Measurements from ENCODE around the gene IRF5.

The IRF5 gene

GRCh38 chr7:128936798-128937197, 929 bp upstream of the IRF5 start:
- TF ChIP-seq ZBTB17 (tag by site-specific recombination; IDR thresholded peaks at IDR 0.05) (peak; percentile 65; the same call in 1 of the 2 replicates), ZNF354C (tag by site-specific recombination; IDR thresholded peaks at IDR 0.05; ENCODE audit: borderline replicate concordance, low read depth) (no peak)
- Histone ChIP-seq H3K4me3 (ENCODE audit: low read depth, low read length) (no peak overlapping the region), H3K4me1 (ENCODE audit: control insufficient read depth, insufficient read depth, low read length) (no peaks in the 10 kb centered on the region), H3K9me3 (ENCODE audit: control insufficient read depth, insufficient read depth, low read depth, low read length) (no peaks in the 10 kb centered on the region), H3K27ac (ENCODE audit: extremely low read depth, low read depth, low read length) (no peak overlapping the region), H3K36me3 (ENCODE audit: control insufficient read depth in 2 of 2, insufficient read depth in 1 of 2, low read length in 2 of 2) (no peaks in the 10 kb centered on the region)
- CTCF ChIA-PET = interaction anchor here (0.7 to 1.2 kb wide), 2 partner anchors 110 to 154 kb away, joined by 4 read pairs; no protein-coding TSS in a partner anchor
- POLR2A ChIA-PET = interaction anchor here (0.6 kb wide), 1 partner anchor 1413 kb away, joined by 4 read pairs; no protein-coding TSS in a partner anchor

DNA sequence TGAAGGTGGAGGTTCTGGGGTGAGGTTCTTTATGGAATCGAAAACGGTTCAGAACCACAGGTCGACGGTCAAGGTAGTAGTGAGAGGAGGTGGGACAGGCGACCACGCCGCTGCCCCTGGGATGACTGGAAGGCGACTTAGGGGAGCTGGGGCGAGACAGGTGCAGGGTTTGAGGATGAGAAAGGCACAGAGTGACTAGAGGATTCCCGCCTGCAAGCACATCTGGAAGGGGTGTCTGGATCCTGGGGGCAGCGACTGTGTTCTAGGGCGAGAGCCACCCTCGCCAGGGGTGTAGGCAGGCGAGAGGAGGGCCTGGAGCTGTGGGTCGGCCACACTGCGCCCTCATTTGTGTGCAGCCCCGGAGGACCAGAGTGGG, 468 bp upstream of the IRF5 start:
- ChIA-PET CTCF (interaction anchor here (0.7 to 1.2 kb wide), 2 partner anchors 110 to 154 kb away, joined by 4 read pairs; no protein-coding TSS in a partner anchor), POLR2A (interaction anchor here (0.6 kb wide), 1 partner anchor 415 kb away, joined by 5 read pairs; no protein-coding TSS in a partner anchor)
- Histone ChIP-seq H3K9me3 (ENCODE audit: control insufficient read depth, insufficient read depth, low read depth, low read length) (no peaks in the 10 kb centered on the region), H3K27ac (ENCODE audit: extremely low read depth, low read depth, low read length) (peak overlapping the region; percentile 66; the same call in 1 of the 2 replicates), H3K36me3 (ENCODE audit: control insufficient read depth in 2 of 2, insufficient read depth in 1 of 2, low read length in 2 of 2) (no peaks in the 10 kb centered on the region), H3K4me3 (ENCODE audit: low read depth, low read length) (no peak overlapping the region), H3K4me1 (ENCODE audit: control insufficient read depth, insufficient read depth, low read length) (no peaks in the 10 kb centered on the region)
- 0 out of 2 replicates have a peak, but pooled peaks have one; percentile 25 for TF ChIP-seq ZNF777 (tag by site-specific recombination; IDR thresholded peaks at IDR 0.05; ENCODE audit: borderline replicate concordance)
- no peak for TF ChIP-seq ZNF513 (tag by site-specific recombination; IDR thresholded peaks at IDR 0.05)
- TF ChIP-seq, protein P1, sequence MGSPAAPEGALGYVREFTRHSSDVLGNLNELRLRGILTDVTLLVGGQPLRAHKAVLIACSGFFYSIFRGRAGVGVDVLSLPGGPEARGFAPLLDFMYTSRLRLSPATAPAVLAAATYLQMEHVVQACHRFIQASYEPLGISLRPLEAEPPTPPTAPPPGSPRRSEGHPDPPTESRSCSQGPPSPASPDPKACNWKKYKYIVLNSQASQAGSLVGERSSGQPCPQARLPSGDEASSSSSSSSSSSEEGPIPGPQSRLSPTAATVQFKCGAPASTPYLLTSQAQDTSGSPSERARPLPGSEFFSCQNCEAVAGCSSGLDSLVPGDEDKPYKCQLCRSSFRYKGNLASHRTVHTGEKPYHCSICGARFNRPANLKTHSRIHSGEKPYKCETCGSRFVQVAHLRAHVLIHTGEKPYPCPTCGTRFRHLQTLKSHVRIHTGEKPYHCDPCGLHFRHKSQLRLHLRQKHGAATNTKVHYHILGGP (tag by site-specific recombination; IDR thresholded peaks at IDR 0.05) = no peak
- TF ChIP-seq, protein P2, sequence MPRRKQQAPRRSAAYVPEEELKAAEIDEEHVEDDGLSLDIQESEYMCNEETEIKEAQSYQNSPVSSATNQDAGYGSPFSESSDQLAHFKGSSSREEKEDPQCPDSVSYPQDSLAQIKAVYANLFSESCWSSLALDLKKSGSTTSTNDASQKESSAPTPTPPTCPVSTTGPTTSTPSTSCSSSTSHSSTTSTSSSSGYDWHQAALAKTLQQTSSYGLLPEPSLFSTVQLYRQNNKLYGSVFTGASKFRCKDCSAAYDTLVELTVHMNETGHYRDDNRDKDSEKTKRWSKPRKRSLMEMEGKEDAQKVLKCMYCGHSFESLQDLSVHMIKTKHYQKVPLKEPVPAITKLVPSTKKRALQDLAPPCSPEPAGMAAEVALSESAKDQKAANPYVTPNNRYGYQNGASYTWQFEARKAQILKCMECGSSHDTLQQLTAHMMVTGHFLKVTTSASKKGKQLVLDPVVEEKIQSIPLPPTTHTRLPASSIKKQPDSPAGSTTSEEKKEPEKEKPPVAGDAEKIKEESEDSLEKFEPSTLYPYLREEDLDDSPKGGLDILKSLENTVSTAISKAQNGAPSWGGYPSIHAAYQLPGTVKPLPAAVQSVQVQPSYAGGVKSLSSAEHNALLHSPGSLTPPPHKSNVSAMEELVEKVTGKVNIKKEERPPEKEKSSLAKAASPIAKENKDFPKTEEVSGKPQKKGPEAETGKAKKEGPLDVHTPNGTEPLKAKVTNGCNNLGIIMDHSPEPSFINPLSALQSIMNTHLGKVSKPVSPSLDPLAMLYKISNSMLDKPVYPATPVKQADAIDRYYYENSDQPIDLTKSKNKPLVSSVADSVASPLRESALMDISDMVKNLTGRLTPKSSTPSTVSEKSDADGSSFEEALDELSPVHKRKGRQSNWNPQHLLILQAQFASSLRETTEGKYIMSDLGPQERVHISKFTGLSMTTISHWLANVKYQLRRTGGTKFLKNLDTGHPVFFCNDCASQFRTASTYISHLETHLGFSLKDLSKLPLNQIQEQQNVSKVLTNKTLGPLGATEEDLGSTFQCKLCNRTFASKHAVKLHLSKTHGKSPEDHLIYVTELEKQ (tag by site-specific recombination; IDR thresholded peaks at IDR 0.05; ENCODE audit: borderline replicate concordance) = no peak

DNA sequence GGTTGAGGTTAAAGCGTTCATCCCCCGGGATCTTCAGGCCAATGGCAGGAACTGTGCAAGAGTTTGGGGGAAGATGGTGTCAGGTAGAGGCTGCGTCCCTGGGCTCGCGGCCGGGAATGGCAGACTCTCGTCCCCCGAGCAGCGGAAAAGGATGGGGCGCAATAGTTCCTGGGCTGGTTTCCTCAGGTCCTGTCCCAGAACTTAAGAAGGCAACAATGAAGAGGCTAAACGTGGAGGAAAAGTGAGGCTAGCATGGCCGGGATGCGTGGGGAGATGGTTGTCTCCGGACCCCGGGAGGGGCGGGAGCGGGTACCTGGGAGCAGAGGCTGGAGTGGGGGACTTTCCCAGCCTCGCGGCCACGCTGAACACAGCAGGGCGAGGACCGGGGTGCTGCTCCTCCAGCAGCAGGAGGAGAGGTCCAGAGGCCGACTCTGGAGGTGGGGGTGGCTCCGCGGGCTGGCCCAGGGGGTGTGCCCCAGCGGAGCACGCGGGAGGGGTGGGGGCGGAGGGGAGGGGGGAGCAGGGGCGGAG, 882 bp downstream of the IRF5 start:
- 0 out of 2 replicates have a peak, but pooled peaks have one; percentile 0 for TF ChIP-seq GLIS1 (tag by site-specific recombination; IDR thresholded peaks at IDR 0.05)
- TF ChIP-seq KLF9 (tag by site-specific recombination; IDR thresholded peaks at IDR 0.05; ENCODE audit: low read depth) = peak; percentile 14; the same call in 1 of the 2 replicates
- TF ChIP-seq ZNF48 (tag by site-specific recombination; IDR thresholded peaks at IDR 0.05) = no peak
- peak; percentile 29 for TF ChIP-seq ZBTB20 (tag by site-specific recombination; IDR thresholded peaks at IDR 0.05)
- TF ChIP-seq ZNF266 (tag by site-specific recombination; IDR thresholded peaks at IDR 0.05; ENCODE audit: low read depth) = no peak
- TF ChIP-seq, protein P3, sequence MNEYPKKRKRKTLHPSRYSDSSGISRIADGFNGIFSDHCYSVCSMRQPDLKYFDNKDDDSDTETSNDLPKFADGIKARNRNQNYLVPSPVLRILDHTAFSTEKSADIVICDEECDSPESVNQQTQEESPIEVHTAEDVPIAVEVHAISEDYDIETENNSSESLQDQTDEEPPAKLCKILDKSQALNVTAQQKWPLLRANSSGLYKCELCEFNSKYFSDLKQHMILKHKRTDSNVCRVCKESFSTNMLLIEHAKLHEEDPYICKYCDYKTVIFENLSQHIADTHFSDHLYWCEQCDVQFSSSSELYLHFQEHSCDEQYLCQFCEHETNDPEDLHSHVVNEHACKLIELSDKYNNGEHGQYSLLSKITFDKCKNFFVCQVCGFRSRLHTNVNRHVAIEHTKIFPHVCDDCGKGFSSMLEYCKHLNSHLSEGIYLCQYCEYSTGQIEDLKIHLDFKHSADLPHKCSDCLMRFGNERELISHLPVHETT (tag by site-specific recombination; IDR thresholded peaks at IDR 0.05) = no peak
- TF ChIP-seq ZNF529 (tag by site-specific recombination; IDR thresholded peaks at IDR 0.05; ENCODE audit: insufficient replicate concordance) = no peak
- 0 out of 2 replicates have a peak, but pooled peaks have one; percentile 17 for TF ChIP-seq YY2 (tag by site-specific recombination; IDR thresholded peaks at IDR 0.05)
- Histone ChIP-seq H3K4me3 (ENCODE audit: low read depth, low read length) (peak overlapping the region; percentile 58), H3K9me3 (ENCODE audit: control insufficient read depth, insufficient read depth, low read depth, low read length) (no peaks in the 10 kb centered on the region), H3K4me1 (ENCODE audit: control insufficient read depth, insufficient read depth, low read length) (no peaks in the 10 kb centered on the region), H3K36me3 (ENCODE audit: control insufficient read depth in 2 of 2, insufficient read depth in 1 of 2, low read length in 2 of 2) (no peaks in the 10 kb centered on the region; a peak in 1 of 3 replicates), H3K27ac (ENCODE audit: extremely low read depth, low read depth, low read length) (no peak overlapping the region; the same call in 1 of the 2 replicates)
- ChIA-PET CTCF (no interaction called here), POLR2A (no interaction called here)

Data from HEK293 (cell line).